MCF 10A (cell line): ENCODE data around the gene PDGFD. TPM values are rescaled to one million over a fixed set of nuclear protein-coding genes. Genes with fewer than 3 reads are reported as not detected.
"Not testable (repeated sequence)": the region's sequence is repeated elsewhere in the genome, so short reads cannot be mapped to it uniquely, and the experiment has no call there.

ENCODE experiments used
- BruUV-seq: library from RNA; stranded (reverse); fragments of 400-500 nt; replicated peaks from 2 replicates; lab custom pipeline; 2021; lab: Mats Ljungman, UMichigan
- CTCF ChIA-PET: fragments of 300-600 bp; sonication (Branson Sonifier 250); formaldehyde crosslinking; extraction: SDS; loops from one replicate; lab custom pipeline; 2021; ENCODE audit warnings: antibody characterized with exemption, inconsistent platforms; lab: Yijun Ruan, JAX
- POLR2A ChIA-PET: fragments of 300-600, 350-650 bp; sonication (Branson Sonifier 250); formaldehyde crosslinking; extraction: SDS; loops from one replicate; lab custom pipeline; 2020; ENCODE audit warnings: antibody characterized with exemption, inconsistent platforms; lab: Yijun Ruan, JAX
- DNase-seq: peaks from one replicate; pipeline ENCODE4 v3.0.0-alpha.2; 2018; ENCODE audit not compliant: unreplicated experiment
- H3K27ac Mint-ChIP-seq: one replicate; pipeline ENCODE4 v1.8.0; 2022; ENCODE audit warnings: mild to moderate bottlenecking, low read depth, mixed read lengths; ENCODE audit not compliant: unreplicated experiment
- H3K27me3 Mint-ChIP-seq: one replicate; pipeline ENCODE4 v1.8.0; 2022; ENCODE audit warnings: mixed read lengths; ENCODE audit not compliant: insufficient read depth, unreplicated experiment
- H3K36me3 Mint-ChIP-seq: one replicate; pipeline ENCODE4 v1.8.0; 2022; ENCODE audit warnings: mild to moderate bottlenecking, moderate library complexity, mixed read lengths; ENCODE audit not compliant: insufficient read depth, unreplicated experiment
- H3K4me1 Mint-ChIP-seq: one replicate; pipeline ENCODE4 v1.8.0; 2022; ENCODE audit warnings: mixed read lengths; ENCODE audit not compliant: insufficient read depth, unreplicated experiment
- H3K4me3 Mint-ChIP-seq: one replicate; pipeline ENCODE4 v1.8.0; 2022; ENCODE audit warnings: mild to moderate bottlenecking, moderate library complexity, mixed read lengths; ENCODE audit not compliant: unreplicated experiment
- H3K9me3 Mint-ChIP-seq: one replicate; pipeline ENCODE4 v1.8.0; 2022; ENCODE audit warnings: mixed read lengths; ENCODE audit not compliant: unreplicated experiment
- CTCF ChIP-seq: fragments of 200-600 bp; IDR thresholded peaks from one replicate; pipeline ENCODE4 v1.8.0; 2022; ENCODE audit warnings: antibody characterized with exemption, mild to moderate bottlenecking; ENCODE audit not compliant: unreplicated experiment
- intact Hi-C: fragments of 100-400 bp; cut with micrococcal nuclease; formaldehyde crosslinking; loops from 2 replicates; pipeline ENCODE4 v1.14.1; 2022
- total RNA-seq: library from RNA; stranded (reverse); gene quantifications from 2 replicates; pipeline ENCODE4 v1.2.3, GENCODE V29; 2022

Gene PDGFD
- total RNA-seq, 1 experiment from 2014 or later = 0.61 TPM

- BruUV-seq = no TSS peak
- DNase-seq = no peak
- H3K9me3 Mint-ChIP-seq = no peaks in the 10 kb centered on the region
- POLR2A ChIA-PET = interaction anchor here (0.7 to 1.1 kb wide), 7 partner anchors 9 to 932 kb away, joined by 3 to 5 read pairs (median 3); no protein-coding TSS in a partner anchor
- CTCF ChIA-PET = interaction anchor here (0.6 kb wide), 1 partner anchor 46 kb away, joined by 3 read pairs; no protein-coding TSS in a partner anchor
- H3K36me3 Mint-ChIP-seq = no peaks in the 10 kb centered on the region
- TF ChIP-seq CTCF = no peak
- H3K27ac Mint-ChIP-seq = no peak overlapping the region
- intact Hi-C loops = no loop called here
- peaks cover 6% of the 10 kb centered on the region for H3K4me1 Mint-ChIP-seq
- no peaks in the 10 kb centered on the region for H3K27me3 Mint-ChIP-seq
- no peak overlapping the region for H3K4me3 Mint-ChIP-seq
Observed at GRCh38 chr11:104053743-104054478, 110.0 kb downstream of the PDGFD start.

- peak; percentile 87 for DNase-seq
- Mint-ChIP-seq H3K4me3 (no peak overlapping the region), H3K36me3 (no peaks in the 10 kb centered on the region), H3K4me1 (peaks cover 6% of the 10 kb centered on the region), H3K27ac (peak overlapping the region; percentile 61), H3K9me3 (no peaks in the 10 kb centered on the region), H3K27me3 (no peaks in the 10 kb centered on the region)
- POLR2A ChIA-PET = interaction anchor here (0.6 to 2.6 kb wide), 8 partner anchors 9 to 911 kb away, joined by 3 to 7 read pairs (median 3); no protein-coding TSS in a partner anchor
- intact Hi-C loops = no loop called here
- CTCF ChIA-PET = no interaction called here
- TF ChIP-seq CTCF = no peak
- BruUV-seq = no TSS peak
Observed at GRCh38 chr11:104051778-104052177, 112.2 kb downstream of the PDGFD start.

- POLR2A ChIA-PET = interaction anchor here (1.2 kb wide), 1 partner anchor 12 kb away, joined by 3 read pairs; no protein-coding TSS in a partner anchor
- no peak overlapping the region for H3K4me3 Mint-ChIP-seq
- H3K9me3 Mint-ChIP-seq = no peaks in the 10 kb centered on the region
- intact Hi-C loops = no loop called here
- CTCF ChIA-PET = no interaction called here
- no peak for TF ChIP-seq CTCF
- no peaks in the 10 kb centered on the region for H3K27me3 Mint-ChIP-seq
- BruUV-seq = no TSS peak
- no peaks in the 10 kb centered on the region for H3K36me3 Mint-ChIP-seq
- DNase-seq = no peak
- H3K27ac Mint-ChIP-seq = no peak overlapping the region
- H3K4me1 Mint-ChIP-seq = peaks cover 6% of the 10 kb centered on the region
Observed at GRCh38 chr11:104049116-104049515, 114.8 kb downstream of the PDGFD start.

GRCh38 chr11:104046858-104047257 lies 117.1 kb downstream of the PDGFD start:
- DNase-seq, H3K4me3 Mint-ChIP-seq, H3K27me3 Mint-ChIP-seq, H3K9me3 Mint-ChIP-seq, H3K36me3 Mint-ChIP-seq, H3K4me1 Mint-ChIP-seq, CTCF ChIA-PET, H3K27ac Mint-ChIP-seq, BruUV-seq, intact Hi-C loops, POLR2A ChIA-PET: not testable (repeated sequence)
